ENCODE measurements around the gene SLCO2B1.

The SLCO2B1 gene

GRCh38 chr11:75194147-75194546 is 43.2 kb downstream of the SLCO2B1 start:
- DNase-seq (ENCODE audit: low read depth) = no peak

DNA sequence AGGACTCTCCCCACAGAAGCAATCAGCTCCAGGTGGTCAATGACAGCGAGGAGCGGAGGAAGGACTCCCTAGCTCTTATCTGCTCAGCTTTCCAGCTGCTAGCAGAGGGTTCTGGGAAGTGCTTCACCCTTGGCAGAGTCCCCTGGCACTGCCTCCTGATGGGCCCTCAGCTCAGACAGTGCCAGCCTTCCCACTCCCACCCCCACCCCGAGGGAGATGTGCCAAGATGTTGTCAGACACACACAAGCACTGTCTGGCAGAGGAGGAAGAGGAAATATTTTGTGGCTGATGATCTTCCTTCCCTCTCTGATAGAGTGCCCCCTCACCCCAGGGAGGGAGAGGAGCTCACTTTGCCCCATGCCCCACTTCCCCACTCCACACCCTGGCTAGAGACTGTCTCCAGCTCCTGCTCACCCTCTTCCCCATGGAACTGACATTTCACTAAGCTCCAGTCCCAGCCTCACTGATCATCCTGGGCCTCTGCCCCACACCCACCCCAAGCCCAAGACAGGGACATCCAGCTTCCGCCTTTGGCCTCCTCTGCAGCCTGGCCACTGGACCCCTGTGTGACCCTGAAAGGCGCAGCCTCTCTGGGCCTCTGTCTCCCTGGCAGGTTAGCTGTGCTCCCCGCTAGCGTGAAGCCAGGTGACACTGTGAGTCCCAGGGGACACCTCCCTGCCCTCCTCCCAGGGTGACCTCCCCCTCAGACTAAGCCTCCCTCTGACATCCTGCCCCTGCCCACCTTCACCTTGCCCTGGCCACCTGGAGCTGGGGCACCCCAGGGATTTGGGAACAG is 44.5 kb downstream of the SLCO2B1 start:
- DNase-seq (ENCODE audit: low read depth) = no peak

GRCh38 chr11:75196426-75196825 is 45.5 kb downstream of the SLCO2B1 start:
- no peak for DNase-seq (ENCODE audit: low read depth)

GRCh38 chr11:75197512-75198277 is 46.8 kb downstream of the SLCO2B1 start:
- DNase-seq (ENCODE audit: low read depth) = no peak

- no peak for DNase-seq (ENCODE audit: low read depth)
Observed at GRCh38 chr11:75198278-75198973, 47.5 kb downstream of the SLCO2B1 start.

DNA sequence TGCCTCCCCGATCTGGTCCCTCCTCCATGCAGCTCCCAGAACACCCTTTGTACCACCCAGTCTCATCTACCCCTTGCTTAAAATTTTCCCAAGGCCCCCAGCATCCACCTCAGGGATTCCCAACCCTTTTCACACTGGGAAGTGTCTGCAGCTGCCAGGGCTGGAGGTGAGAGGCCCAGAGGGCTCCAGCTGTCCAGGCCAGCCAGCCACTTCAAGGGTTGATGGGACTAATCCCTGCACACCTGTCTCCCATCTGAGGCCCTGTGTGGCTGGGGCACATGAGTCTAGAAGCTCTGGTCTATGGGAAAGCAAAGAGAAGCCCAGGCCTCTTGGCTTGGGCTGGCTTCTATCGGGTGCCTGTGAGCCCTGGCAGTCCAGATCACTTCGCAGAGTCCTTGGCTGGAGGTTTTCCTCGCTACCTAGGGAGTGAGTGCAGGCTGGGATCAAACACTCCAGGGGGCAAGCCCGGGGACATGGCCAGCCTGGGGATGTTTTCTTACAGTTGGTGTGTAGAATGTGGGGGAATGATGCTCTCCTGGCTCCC is 48.6 kb downstream of the SLCO2B1 start:
- DNase-seq (ENCODE audit: low read depth) = no peak

- no peak for DNase-seq (ENCODE audit: low read depth)
Observed at GRCh38 chr11:75200051-75200450, 49.1 kb downstream of the SLCO2B1 start.

- DNase-seq (ENCODE audit: low read depth) = no peak
Observed at GRCh38 chr11:75200531-75200930, 49.6 kb downstream of the SLCO2B1 start.

- DNase-seq (ENCODE audit: low read depth) = no peak
Observed at GRCh38 chr11:75201771-75202170, 50.9 kb downstream of the SLCO2B1 start.

DNA sequence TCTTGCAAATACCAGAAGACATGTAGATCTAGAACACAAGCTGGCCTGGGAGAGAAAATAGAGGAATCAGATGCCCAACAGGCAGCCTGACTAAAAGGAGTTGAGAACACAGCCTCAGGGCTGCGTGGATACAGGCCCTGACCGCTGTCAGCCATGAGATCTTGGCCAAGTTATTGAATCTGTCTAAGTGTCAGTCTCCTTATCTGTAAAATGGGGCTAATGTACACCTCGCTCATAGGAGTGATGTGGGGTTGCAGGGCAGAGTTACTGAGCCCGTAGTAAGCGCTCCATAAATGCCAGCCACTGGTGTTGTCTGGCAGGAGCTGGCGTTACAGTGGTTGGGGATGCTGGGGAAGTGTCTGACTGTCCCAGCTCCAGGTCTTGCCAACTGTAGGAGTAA is 51.3 kb downstream of the SLCO2B1 start:
- no peak for DNase-seq (ENCODE audit: low read depth)

- DNase-seq (ENCODE audit: low read depth) = no peak
Observed at GRCh38 chr11:75203138-75203537, 52.2 kb downstream of the SLCO2B1 start.

DNA sequence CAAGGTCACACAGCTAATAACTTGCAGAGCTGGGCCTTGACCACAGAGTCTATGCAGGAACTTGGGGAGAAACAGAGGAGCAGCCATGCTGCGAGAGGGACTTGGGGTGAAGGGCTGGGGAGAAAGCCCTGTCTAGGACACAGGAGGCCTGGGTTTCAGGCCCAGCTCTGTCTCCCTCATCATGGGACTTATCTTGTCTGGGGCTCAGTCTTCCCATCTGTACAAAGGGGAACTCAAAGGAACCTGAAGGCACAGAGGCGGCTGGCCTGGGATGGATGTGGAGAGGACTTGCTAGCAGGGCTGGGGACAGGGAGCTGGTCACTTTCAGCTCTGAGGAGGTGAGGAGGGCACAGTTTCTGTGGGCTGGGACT is 52.7 kb downstream of the SLCO2B1 start:
- no peak for DNase-seq (ENCODE audit: low read depth)

- DNase-seq (ENCODE audit: low read depth) = no peak
Observed at GRCh38 chr11:75204012-75204674, 53.2 kb downstream of the SLCO2B1 start.

GRCh38 chr11:75204685-75205563 is 54.0 kb downstream of the SLCO2B1 start:
- DNase-seq (ENCODE audit: low read depth) = peak; percentile 72

GRCh38 chr11:75205564-75206020 is 54.7 kb downstream of the SLCO2B1 start:
- no peak for DNase-seq (ENCODE audit: low read depth)

GRCh38 chr11:75208446-75208845 is 57.5 kb downstream of the SLCO2B1 start:
- no peak for DNase-seq (ENCODE audit: low read depth)

DNA sequence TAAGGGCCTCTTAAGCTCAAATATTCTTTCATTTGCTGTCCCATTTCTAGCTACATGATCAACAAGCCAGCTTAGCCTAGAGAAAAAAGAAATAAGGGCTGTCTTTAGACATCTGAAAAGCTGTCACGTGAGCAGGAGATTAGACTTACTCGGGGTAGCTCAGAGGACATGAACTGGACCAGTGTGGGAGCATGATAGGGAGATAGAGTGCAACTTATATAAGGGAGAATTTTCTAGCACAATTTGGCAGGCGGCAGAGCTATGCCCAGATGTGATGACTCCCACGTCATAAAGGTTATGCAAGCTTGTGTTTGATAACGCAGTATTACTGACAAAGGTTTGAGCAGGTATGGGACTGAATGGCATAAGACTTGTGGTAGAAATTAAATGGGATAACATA is 61.5 kb downstream of the SLCO2B1 start:
- no peak for DNase-seq (ENCODE audit: low read depth)

- peak; percentile 36 for DNase-seq (ENCODE audit: low read depth)
Observed at GRCh38 chr11:75214411-75214821, 63.5 kb downstream of the SLCO2B1 start.

GRCh38 chr11:75214843-75215242 is 63.9 kb downstream of the SLCO2B1 start:
- DNase-seq (ENCODE audit: low read depth) = no peak

DNA sequence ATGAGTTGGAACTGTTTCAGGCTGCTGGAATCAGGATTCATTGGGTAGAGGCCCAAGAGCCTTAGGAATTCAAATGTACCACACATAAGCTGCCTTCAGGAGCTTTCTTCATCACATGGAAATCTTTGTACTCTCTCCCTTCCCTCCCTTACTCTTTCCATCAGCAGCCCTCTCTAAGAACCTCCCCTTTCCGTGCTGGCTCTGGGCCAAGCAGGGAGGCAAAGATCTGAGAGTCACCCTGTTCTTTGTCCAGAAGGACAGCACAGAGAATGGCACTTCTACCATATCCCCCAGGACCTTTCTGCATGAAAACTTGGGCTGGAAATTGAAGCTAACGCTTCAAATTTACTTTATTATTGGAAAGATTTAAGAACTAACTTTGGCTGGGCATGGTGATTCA is 69.0 kb downstream of the SLCO2B1 start:
- DNase-seq (ENCODE audit: low read depth) = no peak
